K562 (cell line): ENCODE results near the gene CLPSL2. TPM values are rescaled to one million over a fixed set of nuclear protein-coding genes. Genes with fewer than 3 reads are reported as not detected.

Experiments used
- GATAD2A ChIP-seq: fragments of 450-650 bp; IDR thresholded peaks from 2 replicates; pipeline ENCODE4 v1.6.1; 2017
- L3MBTL2 ChIP-seq: fragments of 450-650 bp; IDR thresholded peaks from 2 replicates; pipeline ENCODE4 v1.6.1; 2016; ENCODE audit warnings: mild to moderate bottlenecking, moderate library complexity
- PHF21A ChIP-seq: fragments of 450-650 bp; IDR thresholded peaks from 2 replicates; pipeline ENCODE4 v1.6.1; 2017; ENCODE audit warnings: low read depth, borderline replicate concordance
- TRIM24 ChIP-seq, 2 experiments: fragments of 450-650 bp; IDR thresholded peaks; 2 replicates each; pipeline ENCODE4 v1.6.1; 2016
- ZNF354B ChIP-seq: fragments of 250-450 bp; sonication (Bioruptor Pico); IDR thresholded peaks from 2 replicates; pipeline ENCODE4 v1.4.0; 2020
- ZNF431 ChIP-seq: sonication (generic); formaldehyde crosslinking; IDR thresholded peaks from 2 replicates; pipeline ENCODE4 v1.8.0; 2022; ENCODE audit warnings: mild to moderate bottlenecking, missing genetic modification reagents
- polyA plus RNA-seq, 8 experiments: library from polyadenylated mRNA; depleted of rRNA in 4 of 8; stranded (reverse) in 5 of 8; unstranded in 3 of 8; fragments of >200 nt; fragmentation: Nextera tagmentation in 2 of 8; fragmentation: Illumina TruSeq in 1 of 8; extraction: Ambion mirVana in 2 of 8; extraction: Trizol in 1 of 8; gene quantifications; 2 replicates each; pipeline versions ENCODE4 v1.2.1 to v1.2.3, GENCODE V29; 2011 to 2014; ENCODE audit warnings: inconsistent platforms in 1 of 8, missing spikeins in 1 of 8
- total RNA-seq, 7 experiments: library from RNA; depleted of rRNA in 6 of 7; stranded (reverse); fragments of >200 nt in 6 of 7; fragmentation: Illumina TruSeq in 2 of 7; extraction: Trizol in 2 of 7; gene quantifications; 2 replicates each; pipeline versions ENCODE4 v1.2.1 to v1.2.3, GENCODE V29; 2011 to 2021; ENCODE audit warnings: low replicate concordance in 1 of 7
- TF ChIP-seq, protein P1 (sequence below), 2 experiments: fragments of 450-650 bp; formaldehyde crosslinking in 1 of 2; IDR thresholded peaks; 2 replicates each; pipeline versions ENCODE4 v1.4.0 to v1.6.1; 2014 to 2020; ENCODE audit warnings: mild to moderate bottlenecking in 2 of 2, borderline replicate concordance in 1 of 2, low read depth in 1 of 2
- TF ChIP-seq, protein P2 (sequence below): sonication (generic); IDR thresholded peaks from 2 replicates; pipeline ENCODE4 v1.6.1; 2016
- TF ChIP-seq, protein P3 (sequence below): fragments of 150-350 bp; IDR thresholded peaks from 2 replicates; pipeline ENCODE4 v1.6.1; 2014; ENCODE audit warnings: low read depth, mild to moderate bottlenecking, low read length, borderline replicate concordance

Gene CLPSL2
- total and polyA plus RNA-seq, 9 of the 15 experiments (the other 6 are each of a cell fraction or from before 2014, with no cell fraction given), result not detected

DNA sequence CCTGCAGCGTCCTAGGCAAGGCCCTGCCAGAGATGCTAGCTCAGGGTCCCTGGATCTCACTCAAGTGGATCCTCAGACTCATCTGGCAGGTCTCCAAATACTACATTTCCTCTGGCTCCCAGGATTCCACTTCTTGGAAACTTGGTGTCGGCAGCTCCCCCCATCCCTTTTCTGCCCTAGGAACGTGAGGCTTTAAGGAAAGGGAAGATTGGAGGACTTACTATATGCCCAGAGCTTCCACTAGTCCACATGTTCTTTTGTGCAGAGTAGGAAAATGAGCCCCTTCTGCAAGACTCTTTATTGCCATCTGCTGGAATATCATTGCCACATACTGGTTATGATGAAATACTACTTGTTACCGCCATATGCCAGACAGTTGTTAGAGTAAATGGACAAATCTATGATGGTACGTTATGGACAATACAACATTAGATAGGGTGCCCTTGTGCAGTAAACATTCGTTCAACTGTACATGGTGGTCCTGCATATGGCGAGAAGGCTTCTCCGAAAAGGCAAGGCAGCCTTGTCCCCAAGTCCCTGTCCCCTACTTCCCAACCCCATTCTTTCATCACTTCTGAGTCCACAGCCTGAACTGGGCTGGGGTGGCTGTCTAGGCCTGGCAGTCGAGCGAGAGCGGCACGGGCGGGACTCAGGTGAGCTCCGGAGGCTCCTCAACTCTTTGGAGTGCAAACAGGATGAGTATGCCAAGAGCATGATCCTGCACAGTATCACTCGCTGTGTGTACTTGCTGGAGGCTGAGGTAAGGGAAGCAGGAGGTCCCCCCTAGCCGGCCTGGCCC, 38.8 kb upstream of the CLPSL2 start (continued):
- TF ChIP-seq, protein P1, sequence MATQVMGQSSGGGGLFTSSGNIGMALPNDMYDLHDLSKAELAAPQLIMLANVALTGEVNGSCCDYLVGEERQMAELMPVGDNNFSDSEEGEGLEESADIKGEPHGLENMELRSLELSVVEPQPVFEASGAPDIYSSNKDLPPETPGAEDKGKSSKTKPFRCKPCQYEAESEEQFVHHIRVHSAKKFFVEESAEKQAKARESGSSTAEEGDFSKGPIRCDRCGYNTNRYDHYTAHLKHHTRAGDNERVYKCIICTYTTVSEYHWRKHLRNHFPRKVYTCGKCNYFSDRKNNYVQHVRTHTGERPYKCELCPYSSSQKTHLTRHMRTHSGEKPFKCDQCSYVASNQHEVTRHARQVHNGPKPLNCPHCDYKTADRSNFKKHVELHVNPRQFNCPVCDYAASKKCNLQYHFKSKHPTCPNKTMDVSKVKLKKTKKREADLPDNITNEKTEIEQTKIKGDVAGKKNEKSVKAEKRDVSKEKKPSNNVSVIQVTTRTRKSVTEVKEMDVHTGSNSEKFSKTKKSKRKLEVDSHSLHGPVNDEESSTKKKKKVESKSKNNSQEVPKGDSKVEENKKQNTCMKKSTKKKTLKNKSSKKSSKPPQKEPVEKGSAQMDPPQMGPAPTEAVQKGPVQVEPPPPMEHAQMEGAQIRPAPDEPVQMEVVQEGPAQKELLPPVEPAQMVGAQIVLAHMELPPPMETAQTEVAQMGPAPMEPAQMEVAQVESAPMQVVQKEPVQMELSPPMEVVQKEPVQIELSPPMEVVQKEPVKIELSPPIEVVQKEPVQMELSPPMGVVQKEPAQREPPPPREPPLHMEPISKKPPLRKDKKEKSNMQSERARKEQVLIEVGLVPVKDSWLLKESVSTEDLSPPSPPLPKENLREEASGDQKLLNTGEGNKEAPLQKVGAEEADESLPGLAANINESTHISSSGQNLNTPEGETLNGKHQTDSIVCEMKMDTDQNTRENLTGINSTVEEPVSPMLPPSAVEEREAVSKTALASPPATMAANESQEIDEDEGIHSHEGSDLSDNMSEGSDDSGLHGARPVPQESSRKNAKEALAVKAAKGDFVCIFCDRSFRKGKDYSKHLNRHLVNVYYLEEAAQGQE (IDR thresholded peaks at IDR 0.05; ENCODE audit: borderline replicate concordance), result peak; percentile 90
- TF ChIP-seq, protein P1 (CRISPR knock-in tag; IDR thresholded peaks at IDR 0.05; ENCODE audit: low read depth), result no peak
- TF ChIP-seq GATAD2A, result no peak
- TF ChIP-seq, protein P2, sequence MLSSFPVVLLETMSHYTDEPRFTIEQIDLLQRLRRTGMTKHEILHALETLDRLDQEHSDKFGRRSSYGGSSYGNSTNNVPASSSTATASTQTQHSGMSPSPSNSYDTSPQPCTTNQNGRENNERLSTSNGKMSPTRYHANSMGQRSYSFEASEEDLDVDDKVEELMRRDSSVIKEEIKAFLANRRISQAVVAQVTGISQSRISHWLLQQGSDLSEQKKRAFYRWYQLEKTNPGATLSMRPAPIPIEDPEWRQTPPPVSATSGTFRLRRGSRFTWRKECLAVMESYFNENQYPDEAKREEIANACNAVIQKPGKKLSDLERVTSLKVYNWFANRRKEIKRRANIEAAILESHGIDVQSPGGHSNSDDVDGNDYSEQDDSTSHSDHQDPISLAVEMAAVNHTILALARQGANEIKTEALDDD, result peak; percentile 76
- TF ChIP-seq TRIM24 (IDR thresholded peaks at IDR 0.05), result peak in 1 of 2 experiments; percentile 48; a peak in 2 of 4 replicates
- no peak for TF ChIP-seq ZNF431 (CRISPR knock-in tag)
- TF ChIP-seq L3MBTL2, result peak; percentile 25; the same call in 1 of the 2 replicates
- no peak for TF ChIP-seq PHF21A
- no peak for TF ChIP-seq ZNF354B (CRISPR knock-in tag)
- TF ChIP-seq, protein P3, sequence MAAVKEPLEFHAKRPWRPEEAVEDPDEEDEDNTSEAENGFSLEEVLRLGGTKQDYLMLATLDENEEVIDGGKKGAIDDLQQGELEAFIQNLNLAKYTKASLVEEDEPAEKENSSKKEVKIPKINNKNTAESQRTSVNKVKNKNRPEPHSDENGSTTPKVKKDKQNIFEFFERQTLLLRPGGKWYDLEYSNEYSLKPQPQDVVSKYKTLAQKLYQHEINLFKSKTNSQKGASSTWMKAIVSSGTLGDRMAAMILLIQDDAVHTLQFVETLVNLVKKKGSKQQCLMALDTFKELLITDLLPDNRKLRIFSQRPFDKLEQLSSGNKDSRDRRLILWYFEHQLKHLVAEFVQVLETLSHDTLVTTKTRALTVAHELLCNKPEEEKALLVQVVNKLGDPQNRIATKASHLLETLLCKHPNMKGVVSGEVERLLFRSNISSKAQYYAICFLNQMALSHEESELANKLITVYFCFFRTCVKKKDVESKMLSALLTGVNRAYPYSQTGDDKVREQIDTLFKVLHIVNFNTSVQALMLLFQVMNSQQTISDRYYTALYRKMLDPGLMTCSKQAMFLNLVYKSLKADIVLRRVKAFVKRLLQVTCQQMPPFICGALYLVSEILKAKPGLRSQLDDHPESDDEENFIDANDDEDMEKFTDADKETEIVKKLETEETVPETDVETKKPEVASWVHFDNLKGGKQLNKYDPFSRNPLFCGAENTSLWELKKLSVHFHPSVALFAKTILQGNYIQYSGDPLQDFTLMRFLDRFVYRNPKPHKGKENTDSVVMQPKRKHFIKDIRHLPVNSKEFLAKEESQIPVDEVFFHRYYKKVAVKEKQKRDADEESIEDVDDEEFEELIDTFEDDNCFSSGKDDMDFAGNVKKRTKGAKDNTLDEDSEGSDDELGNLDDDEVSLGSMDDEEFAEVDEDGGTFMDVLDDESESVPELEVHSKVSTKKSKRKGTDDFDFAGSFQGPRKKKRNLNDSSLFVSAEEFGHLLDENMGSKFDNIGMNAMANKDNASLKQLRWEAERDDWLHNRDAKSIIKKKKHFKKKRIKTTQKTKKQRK, result no peak
